HFFc6 (cell line): ENCODE measurements around the gene KRT10. TPM values are rescaled to one million over a fixed set of nuclear protein-coding genes. Genes with fewer than 3 reads are reported as not detected.

Experiments used
- DNase-seq: peaks from one replicate; pipeline ENCODE4 v3.0.0-alpha.2; 2018
- H3K27ac Mint-ChIP-seq: 2 replicates; pipeline ENCODE4 v1.8.0; 2020; ENCODE audit warnings: mild to moderate bottlenecking, mixed read lengths
- H3K27me3 Mint-ChIP-seq: 2 replicates; pipeline ENCODE4 v1.8.0; 2021; ENCODE audit warnings: mild to moderate bottlenecking, moderate library complexity, mixed read lengths; ENCODE audit not compliant: insufficient read depth
- H3K36me3 Mint-ChIP-seq: 2 replicates; pipeline ENCODE4 v1.8.0; 2021; ENCODE audit warnings: low read depth, mixed read lengths
- H3K4me1 Mint-ChIP-seq: 2 replicates; pipeline ENCODE4 v1.8.0; 2020; ENCODE audit warnings: low read depth, mixed read lengths
- H3K4me3 Mint-ChIP-seq: 2 replicates; pipeline ENCODE4 v1.8.0; 2020; ENCODE audit warnings: mild to moderate bottlenecking, moderate library complexity, mixed read lengths
- H3K9me3 Mint-ChIP-seq: 2 replicates; pipeline ENCODE4 v1.8.0; 2020; ENCODE audit warnings: mild to moderate bottlenecking, mixed read lengths
- total RNA-seq, 6 experiments: library from RNA; stranded (reverse); fragmentation: NEBNext Ultra II Directional; extraction: Animal tissue kit (Norgen Biotek cat#: 25700); gene quantifications; 2 replicates in 1 of 6; 3 replicates in 5 of 6; pipeline ENCODE4 v1.2.3, GENCODE V29; 2021
- TF ChIP-seq, protein P1 (sequence below): fragments of 200-600 bp; sonication (generic); IDR thresholded peaks from 2 replicates; pipeline ENCODE4 v1.5.0; 2021; ENCODE audit warnings: antibody characterized with exemption, mild to moderate bottlenecking

Gene KRT10
- total RNA-seq, 6 experiments from 2014 or later = 61.4 to 71.0 (median 65.3) TPM

DNA sequence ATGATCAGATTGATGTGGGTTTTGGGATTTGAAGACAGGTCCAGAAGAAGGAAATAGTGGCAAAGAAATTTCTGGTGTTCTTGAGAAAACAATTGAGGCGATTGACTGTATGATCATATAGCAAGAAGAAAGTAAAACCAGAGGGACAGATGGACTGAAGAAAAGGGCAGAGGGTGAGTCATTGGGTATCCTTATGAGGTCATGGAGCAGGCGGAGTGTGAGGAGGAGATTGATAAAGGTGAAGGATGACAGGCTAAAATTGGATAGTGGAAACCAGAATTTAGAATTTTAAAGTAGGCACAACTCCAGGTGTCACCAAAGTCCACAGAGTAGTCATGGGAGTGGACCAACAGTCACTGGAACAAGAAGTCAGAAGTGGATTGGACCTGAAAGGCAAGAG, 21.3 kb downstream of the KRT10 start:
- TF ChIP-seq, protein P1, sequence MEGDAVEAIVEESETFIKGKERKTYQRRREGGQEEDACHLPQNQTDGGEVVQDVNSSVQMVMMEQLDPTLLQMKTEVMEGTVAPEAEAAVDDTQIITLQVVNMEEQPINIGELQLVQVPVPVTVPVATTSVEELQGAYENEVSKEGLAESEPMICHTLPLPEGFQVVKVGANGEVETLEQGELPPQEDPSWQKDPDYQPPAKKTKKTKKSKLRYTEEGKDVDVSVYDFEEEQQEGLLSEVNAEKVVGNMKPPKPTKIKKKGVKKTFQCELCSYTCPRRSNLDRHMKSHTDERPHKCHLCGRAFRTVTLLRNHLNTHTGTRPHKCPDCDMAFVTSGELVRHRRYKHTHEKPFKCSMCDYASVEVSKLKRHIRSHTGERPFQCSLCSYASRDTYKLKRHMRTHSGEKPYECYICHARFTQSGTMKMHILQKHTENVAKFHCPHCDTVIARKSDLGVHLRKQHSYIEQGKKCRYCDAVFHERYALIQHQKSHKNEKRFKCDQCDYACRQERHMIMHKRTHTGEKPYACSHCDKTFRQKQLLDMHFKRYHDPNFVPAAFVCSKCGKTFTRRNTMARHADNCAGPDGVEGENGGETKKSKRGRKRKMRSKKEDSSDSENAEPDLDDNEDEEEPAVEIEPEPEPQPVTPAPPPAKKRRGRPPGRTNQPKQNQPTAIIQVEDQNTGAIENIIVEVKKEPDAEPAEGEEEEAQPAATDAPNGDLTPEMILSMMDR = no peak
- H3K27me3 Mint-ChIP-seq = peaks cover 19% of the 10 kb centered on the region
- H3K9me3 Mint-ChIP-seq = 0 out of 2 replicates have a peak, but pooled peaks cover 5% of the 10 kb centered on the region
- no peaks in the 10 kb centered on the region for H3K36me3 Mint-ChIP-seq
- peaks cover 5% of the 10 kb centered on the region; the same call in 1 of the 2 replicates for H3K4me1 Mint-ChIP-seq
- no peak overlapping the region for H3K4me3 Mint-ChIP-seq
- H3K27ac Mint-ChIP-seq = no peak overlapping the region
- DNase-seq = no peak

DNA sequence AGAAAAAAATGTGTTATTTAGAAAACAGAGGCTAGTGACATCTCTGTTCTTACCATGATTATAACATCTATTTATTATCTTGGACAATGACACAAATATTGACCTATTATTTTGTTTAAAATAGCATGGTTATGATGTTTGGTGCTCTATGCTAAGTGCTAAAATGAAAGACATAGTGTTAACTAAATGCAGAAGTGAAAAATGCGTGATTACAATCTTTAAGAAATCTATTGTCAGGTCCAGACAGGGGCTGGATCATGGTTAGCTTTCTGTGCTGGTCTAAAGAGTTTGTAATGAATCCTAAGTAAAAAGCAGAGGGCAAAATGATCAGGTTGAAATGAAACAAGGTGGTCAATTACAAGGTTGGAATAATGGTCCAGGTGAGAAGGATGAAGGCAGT, 22.0 kb downstream of the KRT10 start:
- H3K27me3 Mint-ChIP-seq = peaks cover 19% of the 10 kb centered on the region
- no peaks in the 10 kb centered on the region for H3K36me3 Mint-ChIP-seq
- DNase-seq = no peak
- peaks cover 5% of the 10 kb centered on the region; the same call in 1 of the 2 replicates for H3K4me1 Mint-ChIP-seq
- no peak overlapping the region for H3K27ac Mint-ChIP-seq
- H3K9me3 Mint-ChIP-seq = 0 out of 2 replicates have a peak, but pooled peaks cover 4% of the 10 kb centered on the region
- no peak overlapping the region for H3K4me3 Mint-ChIP-seq
- TF ChIP-seq, protein P1 = no peak

- TF ChIP-seq, protein P1 = no peak
- Mint-ChIP-seq H3K27me3 (peaks cover 19% of the 10 kb centered on the region), H3K27ac (no peak within 1 kb of the TSS), H3K4me3 (no peak within 1 kb of the TSS), H3K9me3 (no peaks in the 10 kb centered on the region), H3K4me1 (peaks cover 5% of the 10 kb centered on the region; the same call in 1 of the 2 replicates), H3K36me3 (no peaks in the 10 kb centered on the region)
- DNase-seq = no peak
Observed at GRCh38 chr17:40799859-40800258, 22.6 kb downstream of the KRT10 start, which contains the start of gene KRT28. Gene KRT28, minus strand, starts transcription at chr17:40799959. Its CDS starts 66 bp downstream, at chr17:40799893.

- Mint-ChIP-seq H3K9me3 (no peaks in the 10 kb centered on the region), H3K27me3 (peaks cover 26% of the 10 kb centered on the region), H3K4me1 (no peaks in the 10 kb centered on the region), H3K4me3 (no peak overlapping the region), H3K36me3 (no peaks in the 10 kb centered on the region), H3K27ac (no peak overlapping the region)
- TF ChIP-seq, protein P1 = no peak
- DNase-seq = no peak
Observed at GRCh38 chr17:40796846-40797245, 25.6 kb downstream of the KRT10 start.

GRCh38 chr17:40795019-40795667, 27.3 kb downstream of the KRT10 start:
- TF ChIP-seq, protein P1 = no peak
- Mint-ChIP-seq H3K27me3 (peaks cover 26% of the 10 kb centered on the region), H3K36me3 (no peaks in the 10 kb centered on the region), H3K4me3 (no peak overlapping the region), H3K27ac (no peak overlapping the region), H3K9me3 (no peaks in the 10 kb centered on the region), H3K4me1 (no peaks in the 10 kb centered on the region)
- DNase-seq = no peak
